GM18511 (cell line): ENCODE results near the gene EIF2S3.

ENCODE experiments used
- ATAC-seq: cut with Tn5 transposase; IDR thresholded peaks from one replicate; pipeline ENCODE4 v1.9.1; 2021; ENCODE audit warnings: mild to moderate bottlenecking, moderate library complexity; ENCODE audit not compliant: unreplicated experiment

EIF2S3 gene

DNA sequence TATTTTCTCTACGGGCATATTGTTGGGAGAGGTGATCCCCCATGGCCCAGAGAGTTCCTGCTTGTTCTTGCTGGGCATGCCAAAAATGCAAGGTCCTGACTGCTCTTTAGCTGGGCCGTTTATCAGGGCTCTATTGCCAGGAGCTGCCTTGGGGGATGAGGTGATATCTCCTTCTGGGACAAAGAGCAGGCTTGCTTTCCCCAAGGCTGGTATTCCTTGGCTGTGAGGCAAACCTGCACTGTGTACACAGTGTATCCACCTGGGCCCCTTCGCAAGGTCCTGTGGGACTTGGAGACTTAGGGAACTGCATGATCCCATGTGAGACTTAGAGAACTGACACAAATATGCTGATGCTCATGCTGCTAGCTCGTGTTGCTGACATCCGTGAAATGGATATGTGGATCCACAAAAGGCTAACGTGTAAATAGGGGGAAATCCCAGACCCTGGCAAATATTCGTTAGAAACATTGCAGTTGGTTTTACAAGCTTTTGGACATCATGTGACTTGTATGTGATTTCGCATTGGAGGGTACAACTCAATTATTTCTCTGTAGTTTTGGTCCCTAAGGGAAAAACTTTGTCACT is 70.4 kb downstream of the EIF2S3 start:
- ATAC-seq, result no peak
